ENCODE results near the gene ZNF75A.

ZNF75A gene

DNA sequence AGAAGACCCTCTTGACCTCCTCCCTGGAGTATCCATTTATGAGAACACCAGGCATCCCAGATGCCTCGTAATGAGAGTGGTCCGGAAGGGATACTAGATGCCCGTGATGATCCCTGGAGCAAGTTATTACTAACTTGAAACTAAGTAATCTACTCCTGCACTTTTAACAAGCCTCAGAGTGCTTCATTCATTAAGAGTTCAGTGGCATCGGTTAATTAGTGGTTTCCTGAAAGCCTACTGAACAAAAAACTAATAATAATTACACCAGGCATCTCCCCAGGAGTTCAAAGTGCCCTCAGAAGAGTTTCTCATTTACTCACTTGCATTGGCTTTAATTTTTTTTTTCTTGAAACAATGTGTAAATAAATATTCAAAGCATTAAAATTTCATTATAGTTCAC is 22.2 kb downstream of the ZNF75A start:
- ATAC-seq: no peak
- TF ChIP-seq ARNTL (CRISPR knock-in tag; IDR thresholded peaks at IDR 0.05; ENCODE audit: borderline replicate concordance, low read depth): no peak
- no peak for TF ChIP-seq ZC3H10 (CRISPR knock-in tag; IDR thresholded peaks at IDR 0.05)
- TF ChIP-seq TOX (CRISPR knock-in tag; IDR thresholded peaks at IDR 0.05; ENCODE audit: borderline replicate concordance): no peak
- no peak for TF ChIP-seq CSDC2 (CRISPR knock-in tag; IDR thresholded peaks at IDR 0.05)

DNA sequence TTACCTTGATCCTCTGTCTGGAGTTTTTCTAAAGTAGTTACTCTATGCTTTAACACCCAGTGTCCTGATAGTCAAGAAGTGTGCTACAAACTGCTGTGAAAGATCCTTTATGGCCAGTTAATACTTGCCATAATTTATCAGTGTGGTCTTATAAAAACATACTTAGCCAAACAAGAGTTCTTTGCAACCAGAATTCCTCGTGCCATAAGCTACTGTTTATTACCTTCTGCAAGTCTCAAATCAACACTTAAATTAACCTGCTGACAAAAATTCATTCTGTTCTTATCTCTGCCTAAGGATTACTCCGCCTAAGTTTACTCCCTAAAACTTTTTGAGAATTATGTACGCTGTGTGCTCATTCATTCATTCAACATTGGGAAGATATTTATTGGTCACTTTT is 22.8 kb downstream of the ZNF75A start:
- ATAC-seq: no peak
- TF ChIP-seq ZC3H10 (CRISPR knock-in tag; IDR thresholded peaks at IDR 0.05) (no peak), SNAI2 (CRISPR knock-in tag; IDR thresholded peaks at IDR 0.05) (no peak)

DNA sequence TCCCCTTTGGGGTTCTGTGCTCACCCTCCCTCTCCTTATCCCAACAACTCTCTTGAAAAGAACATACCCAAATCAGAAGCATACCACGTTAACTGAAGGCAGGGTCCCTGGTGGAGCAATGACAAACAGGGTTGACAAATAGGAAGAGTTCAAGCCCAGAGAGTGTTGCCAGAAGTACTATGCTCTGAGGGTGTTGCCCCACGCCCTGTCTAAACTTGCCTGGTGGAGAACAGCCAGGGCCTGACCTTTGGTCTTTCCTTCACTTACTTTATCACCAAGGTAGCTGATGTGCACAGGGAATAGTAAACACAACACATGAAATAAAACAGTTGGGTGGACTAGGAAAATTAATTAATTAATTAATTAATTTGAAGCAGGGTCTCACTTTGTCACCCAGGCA is 23.3 kb downstream of the ZNF75A start:
- no peak for ATAC-seq
- TF ChIP-seq, protein P1, sequence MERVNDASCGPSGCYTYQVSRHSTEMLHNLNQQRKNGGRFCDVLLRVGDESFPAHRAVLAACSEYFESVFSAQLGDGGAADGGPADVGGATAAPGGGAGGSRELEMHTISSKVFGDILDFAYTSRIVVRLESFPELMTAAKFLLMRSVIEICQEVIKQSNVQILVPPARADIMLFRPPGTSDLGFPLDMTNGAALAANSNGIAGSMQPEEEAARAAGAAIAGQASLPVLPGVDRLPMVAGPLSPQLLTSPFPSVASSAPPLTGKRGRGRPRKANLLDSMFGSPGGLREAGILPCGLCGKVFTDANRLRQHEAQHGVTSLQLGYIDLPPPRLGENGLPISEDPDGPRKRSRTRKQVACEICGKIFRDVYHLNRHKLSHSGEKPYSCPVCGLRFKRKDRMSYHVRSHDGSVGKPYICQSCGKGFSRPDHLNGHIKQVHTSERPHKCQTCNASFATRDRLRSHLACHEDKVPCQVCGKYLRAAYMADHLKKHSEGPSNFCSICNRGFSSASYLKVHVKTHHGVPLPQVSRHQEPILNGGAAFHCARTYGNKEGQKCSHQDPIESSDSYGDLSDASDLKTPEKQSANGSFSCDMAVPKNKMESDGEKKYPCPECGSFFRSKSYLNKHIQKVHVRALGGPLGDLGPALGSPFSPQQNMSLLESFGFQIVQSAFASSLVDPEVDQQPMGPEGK (CRISPR knock-in tag; IDR thresholded peaks at IDR 0.05; ENCODE audit: borderline replicate concordance): no peak
- TF ChIP-seq PPARA (CRISPR knock-in tag; IDR thresholded peaks at IDR 0.05; ENCODE audit: borderline replicate concordance) (no peak), ZNF565 (CRISPR knock-in tag; conservative IDR thresholded peaks at IDR 0.05; ENCODE audit: low read depth) (no peak), TCF4 (CRISPR knock-in tag; IDR thresholded peaks at IDR 0.05; ENCODE audit: borderline replicate concordance) (no peak), RARB (CRISPR knock-in tag; IDR thresholded peaks at IDR 0.05) (no peak), CSDC2 (CRISPR knock-in tag; IDR thresholded peaks at IDR 0.05) (no peak), ZC3H10 (CRISPR knock-in tag; IDR thresholded peaks at IDR 0.05) (no peak), TOX (CRISPR knock-in tag; IDR thresholded peaks at IDR 0.05; ENCODE audit: borderline replicate concordance) (no peak), BACH2 (CRISPR knock-in tag; IDR thresholded peaks at IDR 0.05; ENCODE audit: borderline replicate concordance) (no peak), ESRRG (CRISPR knock-in tag; IDR thresholded peaks at IDR 0.05) (no peak), ZFP30 (CRISPR knock-in tag; IDR thresholded peaks at IDR 0.05) (no peak), ZNF70 (CRISPR knock-in tag; IDR thresholded peaks at IDR 0.05) (no peak), ZFP3 (CRISPR knock-in tag; IDR thresholded peaks at IDR 0.05) (no peak), ARNTL (CRISPR knock-in tag; IDR thresholded peaks at IDR 0.05; ENCODE audit: borderline replicate concordance, low read depth) (no peak)
- TF ChIP-seq, protein P2, sequence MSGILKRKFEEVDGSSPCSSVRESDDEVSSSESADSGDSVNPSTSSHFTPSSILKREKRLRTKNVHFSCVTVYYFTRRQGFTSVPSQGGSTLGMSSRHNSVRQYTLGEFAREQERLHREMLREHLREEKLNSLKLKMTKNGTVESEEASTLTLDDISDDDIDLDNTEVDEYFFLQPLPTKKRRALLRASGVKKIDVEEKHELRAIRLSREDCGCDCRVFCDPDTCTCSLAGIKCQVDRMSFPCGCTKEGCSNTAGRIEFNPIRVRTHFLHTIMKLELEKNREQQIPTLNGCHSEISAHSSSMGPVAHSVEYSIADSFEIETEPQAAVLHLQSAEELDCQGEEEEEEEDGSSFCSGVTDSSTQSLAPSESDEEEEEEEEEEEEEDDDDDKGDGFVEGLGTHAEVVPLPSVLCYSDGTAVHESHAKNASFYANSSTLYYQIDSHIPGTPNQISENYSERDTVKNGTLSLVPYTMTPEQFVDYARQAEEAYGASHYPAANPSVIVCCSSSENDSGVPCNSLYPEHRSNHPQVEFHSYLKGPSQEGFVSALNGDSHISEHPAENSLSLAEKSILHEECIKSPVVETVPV (CRISPR knock-in tag; IDR thresholded peaks at IDR 0.05): no peak
- TF ChIP-seq, protein P3, sequence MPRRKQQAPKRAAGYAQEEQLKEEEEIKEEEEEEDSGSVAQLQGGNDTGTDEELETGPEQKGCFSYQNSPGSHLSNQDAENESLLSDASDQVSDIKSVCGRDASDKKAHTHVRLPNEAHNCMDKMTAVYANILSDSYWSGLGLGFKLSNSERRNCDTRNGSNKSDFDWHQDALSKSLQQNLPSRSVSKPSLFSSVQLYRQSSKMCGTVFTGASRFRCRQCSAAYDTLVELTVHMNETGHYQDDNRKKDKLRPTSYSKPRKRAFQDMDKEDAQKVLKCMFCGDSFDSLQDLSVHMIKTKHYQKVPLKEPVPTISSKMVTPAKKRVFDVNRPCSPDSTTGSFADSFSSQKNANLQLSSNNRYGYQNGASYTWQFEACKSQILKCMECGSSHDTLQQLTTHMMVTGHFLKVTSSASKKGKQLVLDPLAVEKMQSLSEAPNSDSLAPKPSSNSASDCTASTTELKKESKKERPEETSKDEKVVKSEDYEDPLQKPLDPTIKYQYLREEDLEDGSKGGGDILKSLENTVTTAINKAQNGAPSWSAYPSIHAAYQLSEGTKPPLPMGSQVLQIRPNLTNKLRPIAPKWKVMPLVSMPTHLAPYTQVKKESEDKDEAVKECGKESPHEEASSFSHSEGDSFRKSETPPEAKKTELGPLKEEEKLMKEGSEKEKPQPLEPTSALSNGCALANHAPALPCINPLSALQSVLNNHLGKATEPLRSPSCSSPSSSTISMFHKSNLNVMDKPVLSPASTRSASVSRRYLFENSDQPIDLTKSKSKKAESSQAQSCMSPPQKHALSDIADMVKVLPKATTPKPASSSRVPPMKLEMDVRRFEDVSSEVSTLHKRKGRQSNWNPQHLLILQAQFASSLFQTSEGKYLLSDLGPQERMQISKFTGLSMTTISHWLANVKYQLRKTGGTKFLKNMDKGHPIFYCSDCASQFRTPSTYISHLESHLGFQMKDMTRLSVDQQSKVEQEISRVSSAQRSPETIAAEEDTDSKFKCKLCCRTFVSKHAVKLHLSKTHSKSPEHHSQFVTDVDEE (CRISPR knock-in tag; IDR thresholded peaks at IDR 0.05): no peak
- TF ChIP-seq, protein P4, sequence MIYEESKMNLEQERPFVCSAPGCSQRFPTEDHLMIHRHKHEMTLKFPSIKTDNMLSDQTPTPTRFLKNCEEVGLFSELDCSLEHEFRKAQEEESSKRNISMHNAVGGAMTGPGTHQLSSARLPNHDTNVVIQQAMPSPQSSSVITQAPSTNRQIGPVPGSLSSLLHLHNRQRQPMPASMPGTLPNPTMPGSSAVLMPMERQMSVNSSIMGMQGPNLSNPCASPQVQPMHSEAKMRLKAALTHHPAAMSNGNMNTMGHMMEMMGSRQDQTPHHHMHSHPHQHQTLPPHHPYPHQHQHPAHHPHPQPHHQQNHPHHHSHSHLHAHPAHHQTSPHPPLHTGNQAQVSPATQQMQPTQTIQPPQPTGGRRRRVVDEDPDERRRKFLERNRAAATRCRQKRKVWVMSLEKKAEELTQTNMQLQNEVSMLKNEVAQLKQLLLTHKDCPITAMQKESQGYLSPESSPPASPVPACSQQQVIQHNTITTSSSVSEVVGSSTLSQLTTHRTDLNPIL (CRISPR knock-in tag; IDR thresholded peaks at IDR 0.05; ENCODE audit: low read depth): no peak

DNA sequence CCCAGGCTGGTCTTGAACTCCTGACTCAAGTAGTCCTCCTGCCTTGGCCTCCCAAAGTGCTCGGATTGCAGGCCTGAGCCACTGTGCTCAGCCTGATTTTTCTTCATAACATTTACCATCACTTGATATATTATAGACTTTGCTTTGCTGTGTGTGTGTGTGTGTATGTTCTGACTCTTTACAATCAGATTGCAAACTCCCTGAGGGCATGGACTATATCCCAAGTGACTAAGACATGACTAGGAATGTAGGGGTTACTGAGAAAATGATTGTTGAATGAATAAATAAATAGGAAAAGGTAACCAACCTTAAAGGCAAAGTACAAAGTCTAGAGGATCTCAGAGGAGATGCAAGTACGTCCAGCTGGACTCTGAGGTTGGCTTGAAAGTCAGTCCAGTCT is 40.7 kb downstream of the ZNF75A start:
- no peak for ATAC-seq
- TF ChIP-seq, protein P4 (CRISPR knock-in tag; IDR thresholded peaks at IDR 0.05; ENCODE audit: low read depth): no peak
- TF ChIP-seq, protein P2 (CRISPR knock-in tag; IDR thresholded peaks at IDR 0.05): no peak
- no peak for TF ChIP-seq SNAI2 (CRISPR knock-in tag; IDR thresholded peaks at IDR 0.05)
- TF ChIP-seq, protein P3 (CRISPR knock-in tag; IDR thresholded peaks at IDR 0.05): no peak
- TF ChIP-seq ZNF565 (CRISPR knock-in tag; conservative IDR thresholded peaks at IDR 0.05; ENCODE audit: low read depth): no peak
- TF ChIP-seq ZNF70 (CRISPR knock-in tag; IDR thresholded peaks at IDR 0.05): no peak
- TF ChIP-seq TCF4 (CRISPR knock-in tag; IDR thresholded peaks at IDR 0.05; ENCODE audit: borderline replicate concordance): no peak
- no peak for TF ChIP-seq ISL1 (CRISPR knock-in tag; IDR thresholded peaks at IDR 0.05)
- TF ChIP-seq PPARA (CRISPR knock-in tag; IDR thresholded peaks at IDR 0.05; ENCODE audit: borderline replicate concordance): no peak
- no peak for TF ChIP-seq OSR1 (CRISPR knock-in tag; IDR thresholded peaks at IDR 0.05)
- TF ChIP-seq RARB (CRISPR knock-in tag; IDR thresholded peaks at IDR 0.05): no peak
